ENCODE data around the gene PGR.

The PGR gene

GRCh38 chr11:101129203-101129943 is at the start of gene PGR:
TSS of gene PGR (minus strand) at chr11:101129813. CDS start at chr11:101129070, 743 bp downstream.
- DNase-seq, result no peak

DNA sequence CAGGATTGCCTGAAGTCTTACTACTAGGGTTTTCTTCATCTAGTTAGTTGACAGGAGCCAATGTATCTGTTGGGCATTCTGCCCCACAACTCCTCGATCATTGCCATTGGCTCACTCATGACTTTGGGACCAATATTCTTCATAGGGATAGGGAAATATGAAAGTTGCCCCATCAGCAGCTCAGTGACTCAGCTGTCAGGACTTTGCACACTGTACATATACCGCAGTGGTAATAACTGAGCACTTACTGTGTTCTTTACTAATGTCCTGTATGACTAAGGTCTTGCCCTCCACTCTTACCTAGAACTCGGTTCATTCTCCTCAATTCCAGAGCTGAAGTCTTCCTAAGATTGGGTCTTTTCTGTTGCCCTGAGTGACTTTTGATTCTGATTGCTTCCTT is 46.8 kb upstream of the PGR start:
- no peak for DNase-seq

- DNase-seq, result no peak
These were observed 40.3 kb upstream of the PGR start for GRCh38 chr11:101169944-101170343.

- no peak for DNase-seq
These were observed 36.4 kb upstream of the PGR start for GRCh38 chr11:101166038-101166437.

GRCh38 chr11:101158119-101158518 is 28.5 kb upstream of the PGR start:
- DNase-seq, result no peak

DNA sequence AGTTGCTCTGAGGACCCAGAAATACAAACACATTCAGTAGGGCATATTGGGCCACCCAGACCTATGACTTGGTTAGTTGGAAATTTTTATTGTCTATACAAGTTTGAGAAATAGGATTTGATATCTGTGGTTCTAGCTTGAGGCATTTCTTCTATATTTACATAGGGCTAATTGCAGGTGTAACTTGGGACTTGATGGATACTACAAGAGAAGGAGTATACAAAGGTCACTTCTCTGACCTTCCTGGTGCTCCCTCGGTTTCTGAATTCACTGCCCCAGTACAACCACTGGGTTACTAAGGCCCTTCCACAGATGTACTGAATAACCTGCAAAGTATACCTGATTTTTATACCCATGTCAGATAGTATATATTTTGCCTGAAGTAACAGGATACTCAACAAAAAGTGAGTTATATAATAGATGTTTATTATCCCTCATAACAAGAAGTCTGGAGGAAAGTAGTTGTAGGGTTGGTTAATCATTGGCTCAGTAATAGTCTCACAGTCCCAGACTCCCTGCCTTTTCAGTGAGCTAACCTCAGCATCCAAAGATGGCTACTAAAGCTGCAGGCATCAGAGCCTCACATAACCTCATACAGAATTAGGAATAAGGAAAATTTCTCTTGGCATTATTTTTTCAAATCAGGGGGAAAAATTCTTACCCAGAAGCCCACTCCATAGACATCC is 8.8 kb upstream of the PGR start:
- no peak for DNase-seq

GRCh38 chr11:101133190-101133589 is 3.6 kb upstream of the PGR start:
- DNase-seq, result no peak

- no peak for DNase-seq
These were observed 926 bp downstream of the PGR start for GRCh38 chr11:101128571-101129202.

- DNase-seq, result no peak
These were observed 1.7 kb downstream of the PGR start for GRCh38 chr11:101127699-101128570.

DNA sequence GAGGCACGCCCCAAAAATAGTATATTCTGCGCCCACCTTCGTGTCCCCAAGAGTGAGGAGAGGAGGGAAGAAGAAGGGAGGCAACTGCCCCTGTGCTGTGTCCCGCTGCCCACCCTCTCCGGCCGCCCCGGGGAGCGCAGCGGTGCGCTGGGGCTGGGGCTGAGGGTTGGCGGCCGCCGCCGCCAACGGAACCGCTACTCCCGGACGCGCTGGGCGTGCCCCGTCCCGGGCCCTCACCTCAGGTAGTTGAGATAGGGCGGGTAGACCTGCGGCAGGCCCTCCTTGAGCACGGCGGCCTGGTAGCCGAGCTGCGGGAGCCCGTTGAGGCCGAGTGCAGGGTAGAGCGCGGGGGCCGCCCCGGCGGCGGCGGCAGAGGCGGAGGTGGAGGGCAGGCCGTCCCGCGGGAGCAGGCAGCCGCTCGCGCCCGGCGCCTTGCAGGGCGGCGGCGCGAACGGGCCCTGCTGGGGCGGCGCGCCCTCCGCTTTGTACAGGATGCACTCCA is 2.4 kb downstream of the PGR start:
- no peak for DNase-seq

DNA sequence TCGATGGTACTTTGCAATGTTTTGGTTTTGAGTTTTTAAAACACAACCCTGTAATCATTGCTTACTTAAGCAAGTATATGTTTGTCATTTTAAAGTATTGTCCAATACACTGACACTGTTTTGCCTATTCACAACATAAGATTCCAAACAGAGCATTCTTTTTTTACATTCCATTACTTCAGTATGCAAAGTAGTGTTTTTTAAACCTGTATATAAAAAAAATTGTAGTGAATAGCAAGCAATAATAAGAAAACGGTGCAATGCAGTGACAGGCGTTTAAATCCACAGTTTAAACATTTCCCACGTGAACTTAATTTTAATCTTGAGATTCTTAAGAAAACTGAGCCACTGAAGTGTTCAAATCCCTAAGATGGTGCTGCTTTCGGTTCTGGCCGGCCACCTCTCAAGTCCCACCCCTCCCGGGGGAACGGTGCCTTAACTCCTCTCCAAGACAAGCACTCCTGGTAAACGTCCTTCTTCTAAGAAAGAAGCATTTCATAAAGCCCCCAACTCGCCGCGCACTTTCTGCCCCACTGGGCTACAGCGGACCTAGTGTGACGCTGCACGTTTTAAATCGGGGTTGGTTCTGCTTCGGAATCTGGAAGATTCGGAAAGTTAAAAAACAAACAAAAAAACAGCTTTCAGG is 2.9 kb downstream of the PGR start:
- DNase-seq, result no peak

DNA sequence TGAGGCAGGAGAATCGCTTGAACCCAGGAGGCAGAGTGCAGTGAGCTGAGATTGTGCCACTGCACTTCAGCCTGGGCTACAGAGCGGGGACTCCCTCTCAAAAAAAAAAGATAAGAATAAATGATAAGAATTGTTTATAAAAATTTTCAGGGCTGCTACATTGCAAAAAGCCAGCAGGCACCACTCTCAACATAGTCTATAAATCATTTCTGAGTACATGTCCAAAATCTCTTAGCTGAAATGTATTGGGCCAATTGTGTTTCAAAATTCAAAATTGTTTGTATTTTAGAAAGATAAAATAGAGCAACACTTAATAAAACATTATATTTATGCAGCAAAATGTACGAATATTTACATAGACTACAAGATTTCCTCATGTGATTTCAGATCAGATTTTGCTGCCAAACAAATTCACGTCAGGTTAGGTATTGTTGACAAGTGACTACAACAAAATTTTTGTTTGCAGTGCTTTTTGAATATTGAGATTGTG is 13.9 kb downstream of the PGR start:
- no peak for DNase-seq

DNA sequence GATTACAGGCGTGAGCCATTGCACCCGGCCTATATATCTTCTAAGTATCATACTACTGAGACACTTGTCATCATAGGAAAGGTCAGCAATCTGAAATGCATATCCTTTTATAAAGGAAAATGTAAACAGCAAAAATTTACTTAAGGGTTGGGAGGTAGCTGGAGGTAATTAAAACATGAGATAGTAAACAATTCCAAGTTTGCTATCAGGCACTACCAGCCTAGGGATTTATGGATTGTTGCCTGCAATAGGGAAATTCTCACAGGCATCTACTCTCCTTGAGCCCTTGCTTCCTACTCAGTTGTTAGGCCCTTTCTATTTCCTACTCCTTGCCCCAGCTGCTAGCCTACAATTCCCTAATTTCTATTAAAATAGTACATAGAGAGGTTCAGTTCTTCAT is 16.1 kb downstream of the PGR start:
- DNase-seq, result no peak

DNA sequence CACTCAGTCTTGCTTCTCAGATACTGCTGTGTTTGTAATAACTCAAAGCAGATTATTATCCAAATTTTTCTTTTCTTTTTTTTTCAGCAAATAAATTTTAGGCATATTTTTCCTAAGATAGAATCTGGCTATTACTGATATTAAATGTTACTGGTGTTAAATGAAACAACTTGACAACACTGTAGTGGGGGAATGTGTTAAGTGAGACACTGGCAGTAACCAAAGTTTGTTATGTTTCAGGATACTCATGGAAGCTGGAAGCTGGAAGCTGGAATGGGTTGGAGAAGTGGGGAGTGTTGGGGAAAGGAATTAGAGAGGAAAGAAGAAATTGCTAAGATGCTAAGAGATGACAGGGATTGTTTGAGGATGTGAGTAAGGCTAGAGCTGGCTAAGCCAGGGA is 24.9 kb downstream of the PGR start:
- DNase-seq, result no peak

DNA sequence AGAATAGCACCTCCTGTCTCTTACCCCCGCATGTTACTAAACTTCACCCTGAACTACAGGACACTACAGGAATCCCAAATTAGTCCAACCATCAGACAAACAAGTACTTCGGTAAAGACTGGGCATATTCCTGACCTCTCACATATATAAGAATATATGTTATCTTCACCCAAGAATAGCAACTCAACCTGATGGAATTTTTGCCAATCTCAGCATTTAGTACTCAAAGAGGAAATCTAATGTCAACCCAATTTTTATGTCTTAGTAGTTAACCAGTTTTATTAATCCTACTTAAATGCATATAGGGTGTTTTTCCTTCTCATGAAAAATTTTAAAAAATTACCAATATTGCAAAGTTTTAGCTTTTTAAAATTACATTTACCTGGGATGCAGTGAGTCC is 26.2 kb downstream of the PGR start:
- no peak for DNase-seq

GRCh38 chr11:101100601-101101000 is 29.0 kb downstream of the PGR start:
- no peak for DNase-seq

DNA sequence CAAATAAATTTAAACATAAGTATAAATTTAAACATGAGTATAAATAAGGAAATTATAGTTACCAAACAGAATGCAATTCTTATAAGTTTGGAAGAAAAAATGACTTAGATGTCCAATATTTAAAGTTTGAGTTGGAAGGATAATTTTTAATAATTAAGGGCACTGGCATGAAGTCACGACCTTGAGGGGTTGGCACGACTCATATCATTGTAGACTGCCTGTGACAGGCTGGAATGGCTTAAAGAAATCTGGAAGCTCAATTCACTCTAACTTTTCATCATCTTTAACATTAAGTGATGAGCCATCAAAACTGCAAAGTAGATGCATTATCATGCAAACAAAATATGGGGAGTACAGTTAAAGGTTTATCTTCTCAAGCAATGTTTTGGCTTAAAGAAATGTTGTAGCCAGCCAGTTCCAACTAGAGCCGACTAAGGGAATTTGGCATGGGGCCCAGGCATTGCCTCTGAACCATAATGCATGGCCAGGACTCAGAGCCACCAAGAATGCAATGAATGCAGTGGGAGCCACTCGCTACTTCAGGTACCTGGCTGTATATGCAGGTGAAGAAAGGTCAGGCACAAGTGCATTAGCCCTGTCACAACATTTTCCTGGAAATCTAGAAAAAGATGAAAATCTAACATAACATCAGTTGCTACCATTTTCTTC is 33.4 kb downstream of the PGR start:
- DNase-seq, result no peak

GRCh38 chr11:101091781-101092180 is 37.8 kb downstream of the PGR start:
- no peak for DNase-seq

- no peak for DNase-seq
These were observed 38.8 kb downstream of the PGR start for GRCh38 chr11:101090679-101091270.

- DNase-seq, result no peak
These were observed 46.3 kb downstream of the PGR start for GRCh38 chr11:101083335-101083734.

DNA sequence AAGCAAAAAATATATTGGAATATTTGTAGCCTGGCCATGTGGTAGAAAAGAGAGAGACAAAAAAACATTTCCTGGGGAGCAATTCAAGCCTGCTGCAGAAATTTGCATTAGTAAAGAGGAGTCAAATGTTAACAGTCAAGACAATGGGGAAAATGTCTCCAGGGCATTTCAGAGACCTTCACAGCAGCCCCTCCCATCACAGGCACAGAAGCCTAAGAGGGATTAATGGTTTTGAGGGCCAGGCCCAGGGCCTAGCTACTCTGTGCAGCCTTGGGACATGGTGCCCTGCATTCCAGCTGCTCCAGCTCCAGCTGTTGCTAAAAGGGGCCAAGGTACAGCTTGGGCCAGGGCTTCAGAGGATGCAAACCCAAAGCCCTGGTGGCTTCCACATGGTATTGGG is 46.8 kb downstream of the PGR start:
- no peak for DNase-seq
